ENCODE measurements around the gene OR10S1.

DNA sequence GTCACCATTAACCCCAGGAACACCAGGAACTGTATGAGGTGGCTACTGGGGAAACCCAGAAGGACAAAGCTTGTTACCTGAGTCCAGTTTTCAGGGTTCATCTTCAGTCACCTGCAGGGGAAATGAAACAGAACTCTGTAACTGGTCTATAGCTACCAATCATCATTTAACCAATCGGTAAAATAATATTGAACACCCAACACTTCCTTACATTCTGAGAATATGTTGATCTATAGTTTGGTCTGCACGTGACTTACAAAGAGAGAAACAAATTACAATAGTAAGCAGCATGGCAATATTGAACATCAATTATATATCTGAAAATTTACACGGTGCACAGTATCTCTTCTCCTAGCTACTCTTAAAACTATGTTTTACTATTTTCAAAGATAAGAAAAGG is 33.8 kb downstream of the OR10S1 start, which contains the start of gene OR6T1:
- no peak for TF ChIP-seq POLR2A (IDR thresholded peaks at IDR 0.05)
- TF ChIP-seq, protein P1, sequence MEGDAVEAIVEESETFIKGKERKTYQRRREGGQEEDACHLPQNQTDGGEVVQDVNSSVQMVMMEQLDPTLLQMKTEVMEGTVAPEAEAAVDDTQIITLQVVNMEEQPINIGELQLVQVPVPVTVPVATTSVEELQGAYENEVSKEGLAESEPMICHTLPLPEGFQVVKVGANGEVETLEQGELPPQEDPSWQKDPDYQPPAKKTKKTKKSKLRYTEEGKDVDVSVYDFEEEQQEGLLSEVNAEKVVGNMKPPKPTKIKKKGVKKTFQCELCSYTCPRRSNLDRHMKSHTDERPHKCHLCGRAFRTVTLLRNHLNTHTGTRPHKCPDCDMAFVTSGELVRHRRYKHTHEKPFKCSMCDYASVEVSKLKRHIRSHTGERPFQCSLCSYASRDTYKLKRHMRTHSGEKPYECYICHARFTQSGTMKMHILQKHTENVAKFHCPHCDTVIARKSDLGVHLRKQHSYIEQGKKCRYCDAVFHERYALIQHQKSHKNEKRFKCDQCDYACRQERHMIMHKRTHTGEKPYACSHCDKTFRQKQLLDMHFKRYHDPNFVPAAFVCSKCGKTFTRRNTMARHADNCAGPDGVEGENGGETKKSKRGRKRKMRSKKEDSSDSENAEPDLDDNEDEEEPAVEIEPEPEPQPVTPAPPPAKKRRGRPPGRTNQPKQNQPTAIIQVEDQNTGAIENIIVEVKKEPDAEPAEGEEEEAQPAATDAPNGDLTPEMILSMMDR (IDR thresholded peaks at IDR 0.05 in 8 of 11, conservative IDR thresholded peaks at IDR 0.05 in 3 of 11), result no peak

Measured in spleen (tissue), 7 donors.